SH-SY5Y (cell line): ENCODE results near the gene FAM47E.

Experiments
- GATA2 ChIP-seq: IDR thresholded peaks from 2 replicates; pipeline ENCODE4 v1.6.1; 2011; ENCODE audit warnings: mild to moderate bottlenecking, low read depth, low read length
- GATA3 ChIP-seq: IDR thresholded peaks from 2 replicates; pipeline ENCODE4 v1.6.1; 2011; ENCODE audit warnings: low read depth, mild to moderate bottlenecking, low read length, moderate library complexity

FAM47E gene

GRCh38 chr4:76214177-76214675 lies 37.3 kb upstream of the FAM47E start:
- TF ChIP-seq GATA2 (no peak), GATA3 (no peak)

GRCh38 chr4:76215077-76215476 lies 36.4 kb upstream of the FAM47E start:
- TF ChIP-seq GATA2 (no peak), GATA3 (no peak)

GRCh38 chr4:76216524-76216923 lies 35.0 kb upstream of the FAM47E start:
- no peak for TF ChIP-seq GATA3
- TF ChIP-seq GATA2: no peak

- TF ChIP-seq GATA2 (no peak), GATA3 (no peak)
Observed at GRCh38 chr4:76216975-76217814, 34.3 kb upstream of the FAM47E start.

GRCh38 chr4:76219299-76220055 lies 32.0 kb upstream of the FAM47E start:
- TF ChIP-seq GATA3 (no peak), GATA2 (no peak)

GRCh38 chr4:76224171-76224570 lies 27.4 kb upstream of the FAM47E start:
- no peak for TF ChIP-seq GATA3
- no peak for TF ChIP-seq GATA2

GRCh38 chr4:76226418-76226817 lies 25.1 kb upstream of the FAM47E start:
- no peak for TF ChIP-seq GATA3
- no peak for TF ChIP-seq GATA2

- no peak for TF ChIP-seq GATA3
- no peak for TF ChIP-seq GATA2
Observed at GRCh38 chr4:76232681-76233080, 18.8 kb upstream of the FAM47E start.

- TF ChIP-seq GATA3: no peak
- no peak for TF ChIP-seq GATA2
Observed at GRCh38 chr4:76233083-76233482, 18.4 kb upstream of the FAM47E start.

GRCh38 chr4:76233529-76233928 lies 18.0 kb upstream of the FAM47E start:
- no peak for TF ChIP-seq GATA2
- no peak for TF ChIP-seq GATA3

GRCh38 chr4:76233967-76234678 lies 17.4 kb upstream of the FAM47E start:
- TF ChIP-seq GATA3: no peak
- no peak for TF ChIP-seq GATA2

GRCh38 chr4:76234679-76235044 lies 16.9 kb upstream of the FAM47E start:
- no peak for TF ChIP-seq GATA2
- TF ChIP-seq GATA3: no peak

- TF ChIP-seq GATA2 (no peak), GATA3 (no peak)
Observed at GRCh38 chr4:76235407-76235806, 16.1 kb upstream of the FAM47E start.

- TF ChIP-seq GATA2 (no peak), GATA3 (no peak)
Observed at GRCh38 chr4:76235915-76236314, 15.6 kb upstream of the FAM47E start.
